HEK293 (cell line): ENCODE results near the gene GAA.

Experiments used
- CTCF ChIP-seq: fragments of 450-650 bp; formaldehyde crosslinking; IDR thresholded peaks from 2 replicates; pipeline ENCODE4 v1.5.1; 2016; ENCODE audit warnings: missing biosample characterization, missing genetic modification characterization
- ZNF274 ChIP-seq, 2 experiments: fragments of 200-500 bp in 1 of 2; fragments of 450-650 bp in 1 of 2; sonication (Bioruptor generic) in 1 of 2; formaldehyde crosslinking in 1 of 2; IDR thresholded peaks; 2 replicates each; pipeline versions ENCODE4 v1.5.1 to v1.6.1; 2014 to 2016; ENCODE audit warnings: borderline replicate concordance in 1 of 2, inconsistent platforms in 1 of 2, low read length in 1 of 2, missing biosample characterization in 1 of 2, missing genetic modification characterization in 1 of 2

DNA sequence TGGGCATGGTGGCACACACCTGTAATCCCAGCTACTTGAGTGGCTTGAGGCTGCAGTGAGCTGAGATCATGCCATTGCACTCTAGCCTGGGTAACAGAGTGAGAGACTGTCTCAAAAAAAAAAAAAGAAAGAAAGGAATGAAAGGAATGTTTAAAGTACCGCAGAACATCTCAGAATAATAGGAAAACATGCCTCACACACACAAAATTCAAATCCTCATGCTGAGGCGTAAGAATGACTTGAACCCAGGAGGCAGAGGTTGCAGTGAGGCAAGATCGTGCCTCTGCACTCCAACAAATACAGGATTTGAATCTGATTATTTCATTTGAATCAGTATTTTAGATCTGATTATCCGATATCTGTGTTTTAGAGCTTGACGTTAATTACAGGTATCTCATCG lies 21.3 kb upstream of the GAA start:
- no peak for TF ChIP-seq CTCF (tag by site-specific recombination)
- no peak for TF ChIP-seq ZNF274 (IDR thresholded peaks at IDR 0.05; ENCODE audit: low read length)
- no peak for TF ChIP-seq ZNF274 (tag by site-specific recombination; IDR thresholded peaks at IDR 0.05; ENCODE audit: borderline replicate concordance)
